GM23338 (cell line): ENCODE measurements around the gene SNAP91. TPM values are rescaled to one million over a fixed set of nuclear protein-coding genes. Genes with fewer than 3 reads are reported as not detected.

ENCODE experiments used
- ATAC-seq: fragments of 200-7000 bp; cut with Tn5 transposase; 3 replicates; pipeline ENCODE4 v1.9.1; 2020
- DNase-seq: peaks from one replicate; pipeline ENCODE4 v3.0.0-alpha.2; 2015; ENCODE audit warnings: low spot score
- H2AFZ ChIP-seq: fragments of 200-600 bp; sonication (generic); 2 replicates; pipeline ENCODE4 v1.8.0; 2016; ENCODE audit warnings: antibody characterized with exemption, mild to moderate bottlenecking, moderate library complexity
- H3F3A ChIP-seq: fragments of 200-600 bp; sonication (generic); replicated peaks from 2 replicates; pipeline ENCODE4 v1.8.0; 2017; ENCODE audit warnings: antibody characterized with exemption, mixed run types, low read depth
- H3K27ac ChIP-seq: fragments of 200-600 bp; sonication (generic); 2 replicates; pipeline ENCODE4 v1.6.1; 2016; ENCODE audit warnings: low read depth
- H3K27me3 ChIP-seq: fragments of 200-600 bp; sonication (generic); 2 replicates; pipeline ENCODE4 v1.8.0; 2016; ENCODE audit warnings: mild to moderate bottlenecking, mixed run types, moderate library complexity; ENCODE audit not compliant: insufficient read depth
- H3K36me3 ChIP-seq: fragments of 200-600 bp; sonication (generic); 2 replicates; pipeline ENCODE4 v1.8.0; 2016; ENCODE audit warnings: mild to moderate bottlenecking; ENCODE audit not compliant: insufficient read depth
- H3K4me1 ChIP-seq: fragments of 200-600 bp; sonication (generic); 2 replicates; pipeline ENCODE4 v1.8.0; 2016; ENCODE audit warnings: mild to moderate bottlenecking, moderate library complexity; ENCODE audit not compliant: insufficient read depth
- H3K4me2 ChIP-seq: fragments of 200-600 bp; sonication (generic); 2 replicates; pipeline ENCODE4 v1.7.1; 2017; ENCODE audit warnings: mixed run types
- H3K4me3 ChIP-seq: fragments of 200-600 bp; sonication (generic); 2 replicates; pipeline ENCODE4 v1.6.1; 2016; ENCODE audit warnings: mixed run types
- H3K79me2 ChIP-seq: fragments of 200-600 bp; sonication (generic); replicated peaks from 2 replicates; pipeline ENCODE4 v1.8.0; 2017; ENCODE audit warnings: mild to moderate bottlenecking; ENCODE audit not compliant: insufficient read depth
- H3K9me2 ChIP-seq: fragments of 200-600 bp; sonication (generic); 2 replicates; pipeline ENCODE4 v1.8.0; 2017; ENCODE audit not compliant: insufficient read depth
- H4K20me1 ChIP-seq: fragments of 200-600 bp; sonication (generic); replicated peaks from 2 replicates; pipeline ENCODE4 v1.8.0; 2017; ENCODE audit warnings: mild to moderate bottlenecking; ENCODE audit not compliant: insufficient read depth
- H3K27ac Mint-ChIP-seq: 2 replicates; pipeline ENCODE4 v1.8.0; 2020; ENCODE audit warnings: inconsistent platforms, mild to moderate bottlenecking, moderate library complexity, mixed read lengths
- H3K27me3 Mint-ChIP-seq: 3 replicates; pipeline ENCODE4 v1.8.0; 2022; ENCODE audit warnings: low read depth, mild to moderate bottlenecking, moderate library complexity, mixed read lengths, inconsistent platforms; ENCODE audit not compliant: insufficient read depth, poor library complexity
- H3K36me3 Mint-ChIP-seq: 3 replicates; pipeline ENCODE4 v1.8.0; 2021; ENCODE audit warnings: low read depth, mild to moderate bottlenecking, inconsistent platforms, moderate library complexity, mixed read lengths
- H3K4me1 Mint-ChIP-seq: 3 replicates; pipeline ENCODE4 v1.8.0; 2020; ENCODE audit warnings: mild to moderate bottlenecking, inconsistent platforms, mixed read lengths
- H3K4me3 Mint-ChIP-seq: 3 replicates; pipeline ENCODE4 v1.8.0; 2021; ENCODE audit warnings: moderate library complexity, mild to moderate bottlenecking, inconsistent platforms, mixed read lengths
- H3K9me3 Mint-ChIP-seq: 3 replicates; pipeline ENCODE4 v1.8.0; 2020; ENCODE audit warnings: moderate library complexity, mild to moderate bottlenecking, inconsistent platforms, mixed read lengths
- CREB1 ChIP-seq: fragments of 250-450 bp; sonication (Bioruptor Pico); IDR thresholded peaks from 2 replicates; pipeline ENCODE4 v1.5.0; 2020; ENCODE audit warnings: low read depth, mild to moderate bottlenecking, moderate library complexity
- CTCF ChIP-seq, 2 experiments: fragments of 200-600 bp in 1 of 2; sonication (generic) in 1 of 2; conservative IDR thresholded peaks; 2 replicates each; pipeline versions ENCODE4 v1.5.1 to v1.6.1; 2016 to 2017; ENCODE audit warnings: antibody characterized with exemption in 2 of 2, low read depth in 2 of 2, mild to moderate bottlenecking in 2 of 2, moderate library complexity in 1 of 2
- ETS1 ChIP-seq: IDR thresholded peaks from 2 replicates; pipeline ENCODE4 v1.6.1; 2016; ENCODE audit warnings: antibody characterized with exemption
- EZH2 ChIP-seq: fragments of 200-600 bp; sonication (generic); IDR thresholded peaks from one replicate; pipeline ENCODE4 v1.8.0; 2017; ENCODE audit warnings: antibody characterized with exemption, mild to moderate bottlenecking, low read depth; ENCODE audit not compliant: unreplicated experiment
- JUNB ChIP-seq: IDR thresholded peaks from one replicate; pipeline ENCODE4 v1.6.1; 2016; ENCODE audit warnings: antibody characterized with exemption; ENCODE audit not compliant: unreplicated experiment
- NANOG ChIP-seq: IDR thresholded peaks from 2 replicates; pipeline ENCODE4 v1.6.1; 2016; ENCODE audit warnings: antibody characterized with exemption, borderline replicate concordance
- ZNF114 ChIP-seq: fragments of 250-450 bp; sonication (Bioruptor Pico); IDR thresholded peaks from 2 replicates; pipeline ENCODE4 v1.5.0; 2020; ENCODE audit warnings: mild to moderate bottlenecking, moderate library complexity
- ZNF331 ChIP-seq: fragments of 250-450 bp; sonication (Bioruptor Pico); IDR thresholded peaks from 2 replicates; pipeline ENCODE4 v1.5.0; 2020; ENCODE audit warnings: low read depth, mild to moderate bottlenecking, moderate library complexity
- ZNF462 ChIP-seq: fragments of 250-450 bp; sonication (Bioruptor Pico); IDR thresholded peaks from 2 replicates; pipeline ENCODE4 v1.5.0; 2020; ENCODE audit warnings: mild to moderate bottlenecking, moderate library complexity
- polyA plus RNA-seq: library from polyadenylated mRNA; unstranded; fragments of >200 nt; fragmentation: Nextera tagmentation; extraction: Ambion mirVana; gene quantifications from 2 replicates; pipeline ENCODE4 v1.2.1, GENCODE V29; 2016
- total RNA-seq: library from RNA; depleted of rRNA; stranded (reverse); fragments of >200 nt; shearing (Covaris generic); gene quantifications from 2 replicates; pipeline ENCODE4 v1.2.3, GENCODE V29; 2014
- TF ChIP-seq, protein P1 (sequence below): IDR thresholded peaks from one replicate; pipeline ENCODE4 v1.6.1; 2018; ENCODE audit warnings: antibody characterized with exemption; ENCODE audit not compliant: unreplicated experiment

Gene SNAP91
- total and polyA plus RNA-seq, 2 experiments from 2014 or later = 0.83 to 1.2 TPM

- peaks cover 33% of the 10 kb centered on the region for H3K27me3 Mint-ChIP-seq
These were observed 3.1 kb upstream of the SNAP91 start for GRCh38 chr6:83711958-83712357.

More at GRCh38 chr6:83711958-83712357, 3.1 kb upstream of the SNAP91 start:
- no peak overlapping the region for H3K4me3 ChIP-seq
- TF ChIP-seq ZNF331 (CRISPR knock-in tag) (no peak), JUNB (no peak), ZNF462 (CRISPR knock-in tag) (no peak), ETS1 (no peak), CREB1 (CRISPR knock-in tag) (no peak), NANOG (no peak), ZNF114 (no peak), CTCF (conservative IDR thresholded peaks at IDR 0.05; ENCODE audit: low read depth in 2 of 2) (no peak), EZH2 (no peak)
- TF ChIP-seq, protein P1, sequence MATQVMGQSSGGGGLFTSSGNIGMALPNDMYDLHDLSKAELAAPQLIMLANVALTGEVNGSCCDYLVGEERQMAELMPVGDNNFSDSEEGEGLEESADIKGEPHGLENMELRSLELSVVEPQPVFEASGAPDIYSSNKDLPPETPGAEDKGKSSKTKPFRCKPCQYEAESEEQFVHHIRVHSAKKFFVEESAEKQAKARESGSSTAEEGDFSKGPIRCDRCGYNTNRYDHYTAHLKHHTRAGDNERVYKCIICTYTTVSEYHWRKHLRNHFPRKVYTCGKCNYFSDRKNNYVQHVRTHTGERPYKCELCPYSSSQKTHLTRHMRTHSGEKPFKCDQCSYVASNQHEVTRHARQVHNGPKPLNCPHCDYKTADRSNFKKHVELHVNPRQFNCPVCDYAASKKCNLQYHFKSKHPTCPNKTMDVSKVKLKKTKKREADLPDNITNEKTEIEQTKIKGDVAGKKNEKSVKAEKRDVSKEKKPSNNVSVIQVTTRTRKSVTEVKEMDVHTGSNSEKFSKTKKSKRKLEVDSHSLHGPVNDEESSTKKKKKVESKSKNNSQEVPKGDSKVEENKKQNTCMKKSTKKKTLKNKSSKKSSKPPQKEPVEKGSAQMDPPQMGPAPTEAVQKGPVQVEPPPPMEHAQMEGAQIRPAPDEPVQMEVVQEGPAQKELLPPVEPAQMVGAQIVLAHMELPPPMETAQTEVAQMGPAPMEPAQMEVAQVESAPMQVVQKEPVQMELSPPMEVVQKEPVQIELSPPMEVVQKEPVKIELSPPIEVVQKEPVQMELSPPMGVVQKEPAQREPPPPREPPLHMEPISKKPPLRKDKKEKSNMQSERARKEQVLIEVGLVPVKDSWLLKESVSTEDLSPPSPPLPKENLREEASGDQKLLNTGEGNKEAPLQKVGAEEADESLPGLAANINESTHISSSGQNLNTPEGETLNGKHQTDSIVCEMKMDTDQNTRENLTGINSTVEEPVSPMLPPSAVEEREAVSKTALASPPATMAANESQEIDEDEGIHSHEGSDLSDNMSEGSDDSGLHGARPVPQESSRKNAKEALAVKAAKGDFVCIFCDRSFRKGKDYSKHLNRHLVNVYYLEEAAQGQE = no peak
- H3K27me3 ChIP-seq = peaks cover 44% of the 10 kb centered on the region
- H3K4me1 Mint-ChIP-seq = no peaks in the 10 kb centered on the region
- H3K79me2 ChIP-seq = no peaks in the 10 kb centered on the region
- H3K27ac ChIP-seq = no peak overlapping the region
- H4K20me1 ChIP-seq = no peaks in the 10 kb centered on the region
- no peaks in the 10 kb centered on the region for H3K36me3 ChIP-seq
- H3K4me3 Mint-ChIP-seq = no peak overlapping the region
- H3K4me1 ChIP-seq = no peaks in the 10 kb centered on the region; the same call in 1 of the 2 replicates
- no peaks in the 10 kb centered on the region for H3K36me3 Mint-ChIP-seq
- peaks cover 4% of the 10 kb centered on the region; the same call in 1 of the 3 replicates for H3K9me3 Mint-ChIP-seq
- H2AFZ ChIP-seq = no peak overlapping the region
- H3K4me2 ChIP-seq = no peak overlapping the region
- peaks cover 8% of the 10 kb centered on the region; the same call in 1 of the 2 replicates for H3F3A ChIP-seq
- no peak for DNase-seq
- no peaks in the 10 kb centered on the region for H3K9me2 ChIP-seq
- no peak for ATAC-seq
- H3K27ac Mint-ChIP-seq = no peak overlapping the region
